AG09319 (cell line): Measurements from ENCODE around the gene VAC14.
"Not testable (repeated sequence)": the region's sequence is repeated elsewhere in the genome, so short reads cannot be mapped to it uniquely, and the experiment has no call there.

Experiments
- DNase-seq: peaks from one replicate; pipeline ENCODE4 v3.0.0-alpha.2; 2010; ENCODE audit warnings: low read depth; ENCODE audit errors: extremely low read depth
- CTCF ChIP-seq: IDR thresholded peaks from 2 replicates; pipeline ENCODE4 v1.5.1; 2011; ENCODE audit warnings: low read depth, mild to moderate bottlenecking, inconsistent platforms, low read length, moderate library complexity

Gene VAC14

DNA sequence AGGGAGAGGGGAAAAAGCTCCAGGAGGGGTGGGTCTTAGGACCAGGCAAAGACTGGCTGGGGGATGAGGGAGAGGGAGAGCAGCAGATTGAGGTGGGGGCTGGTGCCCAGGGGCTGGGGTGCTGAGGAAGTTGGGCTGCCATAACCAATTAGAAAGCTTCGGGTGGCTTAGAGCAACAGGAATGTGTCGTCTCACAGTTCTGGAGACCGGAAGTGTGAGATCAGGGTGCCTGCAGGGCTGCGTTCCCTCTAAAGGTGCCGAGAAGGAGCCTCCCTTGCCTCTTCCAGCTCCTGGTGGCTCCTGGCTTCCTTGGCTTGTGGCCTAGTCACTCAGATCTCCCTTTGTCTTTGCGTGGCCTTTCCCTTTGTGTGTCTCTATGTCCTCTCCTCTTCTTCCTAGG is 152.4 kb downstream of the VAC14 start:
- TF ChIP-seq CTCF, result no peak
- DNase-seq, result no peak

DNA sequence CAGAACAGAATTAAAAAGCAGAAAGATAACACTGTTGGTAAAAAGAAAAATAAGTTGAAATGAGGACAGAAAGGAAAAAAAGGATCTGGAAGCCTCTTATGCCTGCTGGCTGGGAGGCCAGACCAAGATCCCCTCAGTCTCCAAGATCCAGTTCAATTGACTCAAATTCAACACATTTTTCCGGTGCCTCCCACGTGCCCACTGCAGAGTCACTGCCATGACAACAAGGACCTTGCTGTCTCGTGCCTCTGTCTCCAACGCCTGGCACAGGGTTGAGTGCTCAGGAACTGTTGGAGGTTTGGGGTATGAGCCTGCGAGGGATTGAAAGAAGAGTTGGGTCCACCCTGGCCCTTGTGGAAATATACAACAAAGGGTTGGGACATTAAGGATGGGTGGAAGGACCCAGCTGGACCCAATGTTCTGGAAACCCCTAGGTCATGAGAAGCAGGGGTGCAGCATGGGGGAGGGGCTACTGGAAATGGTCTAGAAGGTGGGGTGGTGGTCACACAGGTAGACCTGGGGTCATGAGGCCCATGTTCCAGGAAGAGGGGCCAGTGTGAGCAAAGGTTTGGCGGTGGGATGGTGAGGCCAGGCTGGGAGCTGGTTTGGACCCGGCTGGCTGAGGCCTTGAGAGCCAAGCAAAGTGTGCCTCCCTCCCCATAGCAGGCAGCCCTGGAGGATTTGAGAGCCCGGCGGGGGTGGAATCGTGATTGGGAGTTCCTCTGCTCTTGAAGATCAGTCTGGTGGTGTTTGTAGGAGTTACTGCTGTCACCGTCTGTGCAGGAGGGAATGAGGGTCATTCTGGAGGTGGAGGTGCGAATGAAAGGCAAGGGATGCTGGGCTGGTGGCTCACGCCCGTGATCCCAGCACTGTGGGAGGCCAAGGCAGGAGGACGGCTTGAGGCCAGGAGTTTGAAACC is 153.3 kb downstream of the VAC14 start:
- no peak for TF ChIP-seq CTCF
- DNase-seq, result no peak

DNA sequence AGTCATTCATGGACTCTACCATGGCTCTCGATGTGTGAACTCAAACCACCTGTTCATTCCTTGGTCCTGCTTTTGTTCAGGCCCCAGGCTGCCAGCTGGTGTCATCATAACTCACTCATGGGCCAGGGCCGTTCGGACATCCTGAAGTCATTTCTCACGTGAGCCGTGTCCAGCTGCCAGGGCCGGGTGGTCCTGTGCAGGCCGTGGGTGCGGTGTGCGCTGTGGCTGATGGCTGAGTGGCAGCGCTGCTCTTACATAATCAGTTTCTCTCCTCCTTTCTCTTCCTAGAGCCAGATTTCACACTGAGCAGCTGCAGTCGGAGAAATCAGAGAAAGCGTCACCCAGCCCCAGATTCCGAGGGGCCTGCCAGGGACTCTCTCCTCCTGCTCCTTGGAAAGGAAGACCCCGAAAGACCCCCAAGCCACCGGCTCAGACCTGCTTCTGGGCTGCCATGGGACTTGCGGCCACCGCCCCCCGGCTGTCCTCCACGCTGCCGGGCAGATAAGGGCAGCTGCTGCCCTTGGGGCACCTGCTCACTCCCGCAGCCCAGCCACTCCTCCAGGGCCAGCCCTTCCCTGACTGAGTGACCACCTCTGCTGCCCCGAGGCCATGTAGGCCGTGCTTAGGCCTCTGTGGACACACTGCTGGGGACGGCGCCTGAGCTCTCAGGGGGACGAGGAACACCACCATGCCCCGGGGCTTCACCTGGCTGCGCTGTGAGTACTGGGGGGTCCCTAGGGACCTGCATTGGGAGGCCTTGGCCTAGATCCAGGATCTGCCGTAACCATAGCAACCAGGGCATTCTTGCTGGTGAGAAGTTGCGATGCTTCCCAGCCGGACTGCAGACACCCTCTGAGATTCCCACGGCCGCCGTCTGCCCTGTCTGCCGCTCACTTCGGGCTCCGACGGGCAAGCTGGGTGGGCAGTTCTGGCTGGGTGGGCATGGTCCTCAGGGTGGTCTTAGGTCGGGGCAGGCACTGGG is 154.4 kb downstream of the VAC14 start, which contains the start of gene IL34:
IL34 (plus strand) TSS at position 300 of the 982 bp plus-strand sequence; CDS start at position 689, 389 bp downstream.
- no peak for DNase-seq
- TF ChIP-seq CTCF, result no peak

DNA sequence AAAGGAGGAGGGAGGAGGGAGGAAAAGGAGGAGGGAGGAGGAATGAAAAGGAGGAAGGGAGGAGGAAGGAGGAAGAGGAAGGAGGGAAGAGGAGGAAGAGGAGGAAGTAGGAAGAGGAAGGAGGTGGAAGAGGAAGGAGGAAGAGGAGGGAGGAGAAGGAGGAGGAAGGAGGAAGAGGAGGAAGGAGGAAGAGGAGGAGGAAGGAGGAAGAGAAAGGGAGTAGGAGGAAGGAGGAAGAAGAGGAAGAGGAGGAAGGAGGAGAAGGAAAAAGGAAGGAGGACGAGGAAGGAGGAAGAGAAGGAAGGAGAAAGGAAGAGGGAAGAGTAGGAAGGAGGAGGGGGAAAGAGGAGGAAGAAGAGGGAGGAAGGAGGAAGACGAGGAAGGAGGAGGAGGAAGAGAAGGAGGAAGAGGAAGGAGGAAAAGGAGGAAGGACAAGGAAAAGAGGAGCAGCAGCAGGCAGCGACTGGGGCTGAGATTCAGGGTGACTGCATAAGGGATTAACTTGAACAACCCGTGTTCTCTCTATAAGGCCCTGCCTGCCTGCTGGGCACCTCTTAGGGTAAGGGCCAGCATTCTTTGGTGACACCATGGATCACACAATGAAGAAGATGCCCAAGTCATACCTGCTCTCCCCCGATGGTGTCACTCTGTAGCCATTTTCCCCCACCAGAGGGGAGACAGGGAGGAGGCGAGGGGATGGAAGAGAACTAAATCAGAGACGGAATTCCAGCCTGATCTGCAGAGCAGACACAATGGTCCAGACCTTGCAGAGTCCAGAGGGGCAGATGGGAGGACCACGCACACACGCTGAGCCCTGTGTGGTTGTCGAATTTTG is 156.0 kb downstream of the VAC14 start:
- TF ChIP-seq CTCF, result no peak
- DNase-seq, result no peak

DNA sequence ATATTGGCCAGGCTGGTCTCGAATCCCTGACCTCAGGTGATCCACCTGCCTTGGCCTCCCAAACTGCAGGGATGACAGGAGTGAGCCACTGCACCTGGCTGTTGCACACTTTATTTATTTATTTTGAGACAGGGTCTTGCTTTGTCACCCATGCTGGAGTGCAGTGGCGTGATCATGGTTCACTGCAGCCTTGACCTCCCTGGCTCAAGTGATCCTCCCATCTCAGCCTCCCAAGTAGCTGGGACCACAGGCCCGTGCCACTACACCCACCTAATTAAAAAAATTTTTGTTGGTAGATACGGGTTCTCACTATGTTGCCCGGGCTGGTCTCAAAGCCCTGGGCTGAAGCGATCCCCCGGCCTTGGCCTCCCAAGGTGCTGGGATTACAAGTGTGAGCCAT is 157.7 kb downstream of the VAC14 start:
- DNase-seq, result not testable (repeated sequence)

DNA sequence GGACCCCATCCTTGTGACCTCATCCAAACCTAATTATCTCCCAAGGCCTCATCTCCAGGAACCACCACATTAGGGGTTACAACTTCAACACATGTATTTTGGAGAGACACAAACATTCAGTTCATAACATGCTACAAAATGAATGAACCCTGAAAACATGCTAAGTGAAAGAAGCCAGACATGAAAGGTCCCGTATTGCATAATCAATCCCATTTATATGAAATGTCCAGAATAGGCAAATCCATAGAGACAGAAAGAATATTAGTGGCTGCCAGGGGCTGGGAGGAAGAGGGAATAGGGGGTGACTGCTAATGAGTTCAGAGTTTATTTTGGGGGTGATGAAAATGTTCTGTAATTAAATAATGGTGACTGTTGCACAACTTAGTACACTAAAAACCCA is 158.3 kb downstream of the VAC14 start:
- no peak for TF ChIP-seq CTCF
- DNase-seq, result no peak
